Activated CD8-positive, alpha-beta memory T cell treated with anti-CD3 and anti-CD28 coated beads, Interleukin-2, amount 50 U/mL, for 24 hours (primary cell): Measurements from ENCODE around the gene PRDM5.

Source experiments
- DNase-seq: peaks from one replicate; pipeline ENCODE4 v3.0.0-alpha.2; 2020; ENCODE audit errors: extremely low read depth

Gene PRDM5

GRCh38 chr4:120903419-120903818, 19.1 kb downstream of the PRDM5 start:
- no peak for DNase-seq

DNA sequence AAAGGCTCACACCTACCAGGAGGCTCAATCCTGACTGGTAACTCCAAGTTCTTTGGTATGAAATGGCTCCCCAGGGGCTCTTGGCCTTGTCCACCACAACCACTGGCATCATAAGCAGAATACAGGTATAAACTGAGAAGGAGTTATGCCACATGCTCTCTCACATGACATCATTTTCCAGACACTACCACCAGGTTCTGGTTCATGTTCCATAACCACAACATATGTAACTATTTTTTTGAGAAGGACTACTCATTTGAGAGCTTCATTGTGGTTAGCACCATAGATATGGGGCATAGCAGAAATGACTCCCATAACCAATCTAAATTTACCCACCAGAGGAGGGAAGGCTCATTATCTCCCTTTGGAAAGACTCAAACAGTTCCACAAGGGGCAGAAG, 19.6 kb downstream of the PRDM5 start:
- no peak for DNase-seq

- DNase-seq, result no peak
Observed at GRCh38 chr4:120901731-120902130, 20.8 kb downstream of the PRDM5 start.

- no peak for DNase-seq
Observed at GRCh38 chr4:120897981-120898719, 24.4 kb downstream of the PRDM5 start.

GRCh38 chr4:120895554-120895953, 27.0 kb downstream of the PRDM5 start:
- no peak for DNase-seq

- no peak for DNase-seq
Observed at GRCh38 chr4:120893314-120893713, 29.2 kb downstream of the PRDM5 start.

DNA sequence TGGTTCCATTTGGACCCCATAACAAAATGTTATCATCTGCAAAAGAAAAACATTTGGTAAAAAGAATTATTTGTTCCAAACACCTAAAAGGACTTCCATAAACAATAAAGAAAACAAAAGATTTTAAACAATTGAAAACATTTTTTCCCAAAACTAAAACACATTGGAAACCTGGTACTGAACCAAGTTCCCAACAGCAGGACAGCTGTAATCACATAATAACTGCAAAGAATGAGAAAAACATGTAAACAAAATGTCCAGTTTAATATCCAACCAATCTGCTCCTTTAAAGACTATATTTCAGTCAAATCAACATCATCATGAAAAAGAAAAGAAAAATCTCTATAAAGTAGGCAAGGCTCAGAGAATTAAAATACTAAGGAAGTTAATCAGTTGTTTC, 36.3 kb downstream of the PRDM5 start:
- DNase-seq, result no peak

GRCh38 chr4:120881846-120882245, 40.7 kb downstream of the PRDM5 start:
- DNase-seq, result no peak

DNA sequence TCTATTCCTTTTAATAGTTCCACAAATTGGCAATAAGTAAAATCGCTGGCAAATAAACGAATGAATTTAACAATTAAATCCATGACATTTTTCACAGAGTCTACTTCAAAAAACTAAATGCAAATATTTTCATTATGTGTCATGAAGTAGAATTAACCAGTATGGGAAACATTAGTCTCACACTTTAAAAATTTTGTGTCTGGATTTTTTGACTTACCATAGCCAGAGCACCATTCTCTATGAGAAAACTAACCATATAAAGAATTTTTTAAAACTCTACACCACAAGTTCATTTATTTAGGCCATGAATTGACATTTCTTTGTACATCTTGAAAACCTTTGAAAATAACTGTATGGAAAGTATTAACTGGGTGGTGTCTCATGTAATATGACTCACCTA, 41.2 kb downstream of the PRDM5 start:
- DNase-seq, result no peak

DNA sequence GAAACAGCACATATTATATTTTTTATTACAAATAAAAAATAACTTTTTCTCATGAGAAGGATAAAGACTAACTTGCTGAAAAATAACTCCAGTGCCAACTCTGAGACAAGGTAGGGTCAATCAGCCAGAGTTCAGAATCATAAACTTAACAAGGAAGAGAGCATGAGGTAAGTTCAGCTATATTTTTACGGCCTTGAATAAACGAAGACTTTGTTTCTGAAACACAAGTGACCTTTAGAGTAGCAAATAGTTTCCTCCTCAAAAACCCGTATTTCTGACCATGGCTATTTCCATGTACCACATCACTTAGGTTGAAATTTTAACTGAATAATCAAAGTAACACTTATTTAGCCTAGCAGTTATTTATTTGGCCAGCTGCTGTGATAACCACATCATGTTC, 45.5 kb downstream of the PRDM5 start:
- no peak for DNase-seq

DNA sequence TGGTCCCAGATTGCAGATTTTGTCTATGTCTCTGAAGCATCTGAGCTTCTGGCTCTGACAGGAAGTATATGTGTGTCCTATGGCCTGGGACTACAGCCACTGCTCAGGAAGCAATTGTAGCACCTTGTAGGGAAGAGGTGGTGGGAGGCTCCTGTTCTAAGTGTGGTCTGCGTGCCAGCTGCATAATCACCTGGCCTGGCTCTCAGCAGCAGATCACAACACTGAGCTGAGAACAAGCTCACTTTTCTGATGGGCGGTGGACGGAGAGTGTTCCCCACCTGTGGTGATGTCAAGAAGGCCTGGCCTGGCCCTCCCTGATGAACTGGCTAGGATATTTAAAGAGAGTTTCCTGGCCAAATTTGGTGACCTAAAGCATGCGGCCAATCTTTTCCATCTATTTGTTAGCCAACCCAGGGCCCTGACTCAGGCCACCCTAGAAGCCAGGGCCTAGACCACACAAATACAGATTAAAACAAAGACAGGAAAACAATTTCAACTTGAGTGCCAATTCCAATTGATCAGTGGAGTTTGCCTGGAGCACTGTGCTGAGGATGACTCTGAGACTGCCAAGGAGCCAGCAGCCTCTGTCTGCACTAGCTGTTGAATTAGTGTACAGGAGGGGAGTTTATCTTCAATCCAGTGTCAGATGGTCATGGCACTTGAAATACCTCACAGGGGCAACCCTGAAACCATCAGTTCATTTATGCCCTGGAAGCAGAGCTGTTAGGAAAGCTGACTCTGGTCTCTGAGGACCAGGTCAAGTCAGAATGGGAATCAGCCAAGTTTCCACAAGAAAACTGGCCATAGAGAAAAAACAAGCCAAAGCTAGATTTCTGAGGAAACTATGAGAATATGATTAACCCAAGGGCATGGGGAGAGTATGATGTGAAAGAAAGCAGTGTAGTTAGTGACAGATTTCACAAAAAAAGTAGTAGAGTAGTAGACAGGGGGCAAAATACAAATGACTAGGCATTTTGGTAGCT, 47.4 kb downstream of the PRDM5 start:
- DNase-seq, result no peak

GRCh38 chr4:120873554-120873953, 49.0 kb downstream of the PRDM5 start:
- DNase-seq, result no peak

GRCh38 chr4:120871173-120871572, 51.4 kb downstream of the PRDM5 start:
- no peak for DNase-seq

DNA sequence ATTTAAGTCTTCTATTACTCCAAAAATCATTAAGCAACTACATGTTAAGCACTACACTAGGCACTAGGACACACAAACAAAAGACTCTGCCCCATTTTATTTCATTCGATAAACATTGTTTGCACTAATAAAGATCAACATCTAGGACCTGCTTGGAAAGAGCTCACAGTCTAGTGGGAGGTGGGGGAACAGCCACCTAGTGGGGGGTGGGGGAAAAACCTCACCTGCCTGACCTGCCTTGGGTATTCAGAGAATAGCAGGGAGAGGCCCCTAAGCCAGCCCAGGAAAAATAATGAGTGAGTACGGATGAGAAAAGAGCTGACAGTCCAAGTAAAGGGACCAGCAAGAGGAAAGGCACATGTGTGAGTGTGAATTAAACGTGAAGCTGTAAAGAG, 52.2 kb downstream of the PRDM5 start:
- DNase-seq, result no peak

DNA sequence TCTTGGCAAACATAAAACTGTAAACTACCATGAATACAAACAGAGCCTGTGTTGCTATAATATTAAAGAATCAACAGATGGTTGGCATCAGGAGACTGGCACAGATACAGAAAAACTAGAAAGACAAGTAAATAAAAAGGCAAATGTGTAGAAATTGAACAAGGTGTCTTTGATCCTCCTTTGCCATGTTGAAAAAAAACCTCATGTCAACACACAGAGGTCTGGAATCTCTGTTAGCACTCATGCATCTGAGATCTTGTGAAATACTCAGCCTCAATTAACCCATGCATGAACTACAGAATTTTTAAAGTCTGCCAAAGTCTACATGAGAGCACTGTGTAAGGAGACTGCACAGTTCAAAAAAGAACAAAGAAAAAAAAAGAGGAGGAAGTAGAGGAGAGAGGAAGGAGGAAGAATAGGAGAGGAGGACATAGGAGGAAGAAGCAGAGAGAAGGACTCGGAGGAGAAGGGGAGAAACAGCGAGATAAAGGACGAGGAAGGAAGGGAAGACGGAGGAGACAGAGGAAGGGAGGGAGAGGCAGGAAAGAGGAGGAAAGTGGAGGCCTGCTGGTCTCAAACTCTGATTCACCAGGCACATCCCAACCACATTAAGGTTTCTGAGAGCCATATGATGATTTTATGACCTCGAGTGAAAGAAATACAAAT, 52.8 kb downstream of the PRDM5 start:
- no peak for DNase-seq

- no peak for DNase-seq
Observed at GRCh38 chr4:120867506-120867905, 55.0 kb downstream of the PRDM5 start.

DNA sequence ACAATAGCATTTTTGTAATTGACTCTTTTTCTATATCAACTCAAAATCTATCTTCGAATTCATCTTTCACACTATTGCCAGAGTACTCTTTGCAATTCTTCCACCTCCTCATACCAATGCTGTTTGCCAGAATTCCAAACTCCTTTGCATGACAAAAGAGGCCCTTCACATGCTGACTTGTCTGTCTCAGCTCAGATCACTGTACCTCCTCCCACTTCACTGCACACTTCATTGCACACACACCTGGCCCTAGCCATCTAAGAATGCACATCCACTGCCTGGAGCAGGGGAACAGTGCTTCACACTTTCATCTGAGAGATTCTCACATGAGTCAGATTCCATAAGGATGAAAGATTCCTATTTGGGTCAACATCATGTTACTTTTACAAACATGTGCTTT, 56.5 kb downstream of the PRDM5 start:
- no peak for DNase-seq

GRCh38 chr4:120864969-120865368, 57.6 kb downstream of the PRDM5 start:
- DNase-seq, result no peak

DNA sequence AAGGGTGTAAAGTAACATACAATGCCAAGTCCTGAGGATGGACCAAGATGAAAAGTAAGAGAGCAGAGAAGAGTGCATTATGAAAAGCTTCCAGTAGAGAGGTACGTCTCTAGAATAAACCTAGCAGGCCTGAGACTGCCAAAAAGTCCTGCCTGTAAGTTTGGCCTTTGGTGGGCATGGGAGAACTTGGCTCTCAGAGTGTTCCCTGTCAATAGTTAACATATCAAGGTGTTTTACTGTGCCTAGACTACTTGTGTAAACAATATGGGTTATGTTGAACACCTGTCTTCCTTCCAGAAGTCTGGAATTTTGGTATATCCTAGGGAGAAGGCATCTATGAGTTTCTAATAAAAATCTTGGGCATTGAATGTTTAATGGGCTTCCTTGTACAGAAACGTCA, 60.1 kb downstream of the PRDM5 start:
- no peak for DNase-seq

GRCh38 chr4:120861852-120862251, 60.7 kb downstream of the PRDM5 start:
- DNase-seq, result no peak

DNA sequence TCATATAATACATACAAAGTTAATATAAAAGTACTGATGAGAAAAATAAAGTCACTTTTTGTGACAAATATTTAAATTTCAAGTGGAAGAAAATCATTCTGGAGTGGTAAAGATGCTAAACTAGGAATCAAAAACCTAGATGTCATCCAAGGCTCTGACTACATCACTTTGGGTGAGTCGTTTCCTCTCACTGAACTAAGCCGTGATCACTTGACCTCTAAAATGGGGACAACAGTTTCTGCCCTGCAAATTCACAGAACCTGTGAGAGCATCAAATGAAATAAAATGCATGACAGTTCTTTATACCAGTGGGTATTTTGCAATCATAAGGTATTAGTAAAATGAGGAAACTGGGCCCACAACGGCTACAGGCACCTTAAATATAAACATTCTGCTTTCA, 63.8 kb downstream of the PRDM5 start:
- no peak for DNase-seq

- no peak for DNase-seq
Observed at GRCh38 chr4:120857312-120857711, 65.2 kb downstream of the PRDM5 start.
